ENCODE data around the gene PTPRM.

The PTPRM gene

DNA sequence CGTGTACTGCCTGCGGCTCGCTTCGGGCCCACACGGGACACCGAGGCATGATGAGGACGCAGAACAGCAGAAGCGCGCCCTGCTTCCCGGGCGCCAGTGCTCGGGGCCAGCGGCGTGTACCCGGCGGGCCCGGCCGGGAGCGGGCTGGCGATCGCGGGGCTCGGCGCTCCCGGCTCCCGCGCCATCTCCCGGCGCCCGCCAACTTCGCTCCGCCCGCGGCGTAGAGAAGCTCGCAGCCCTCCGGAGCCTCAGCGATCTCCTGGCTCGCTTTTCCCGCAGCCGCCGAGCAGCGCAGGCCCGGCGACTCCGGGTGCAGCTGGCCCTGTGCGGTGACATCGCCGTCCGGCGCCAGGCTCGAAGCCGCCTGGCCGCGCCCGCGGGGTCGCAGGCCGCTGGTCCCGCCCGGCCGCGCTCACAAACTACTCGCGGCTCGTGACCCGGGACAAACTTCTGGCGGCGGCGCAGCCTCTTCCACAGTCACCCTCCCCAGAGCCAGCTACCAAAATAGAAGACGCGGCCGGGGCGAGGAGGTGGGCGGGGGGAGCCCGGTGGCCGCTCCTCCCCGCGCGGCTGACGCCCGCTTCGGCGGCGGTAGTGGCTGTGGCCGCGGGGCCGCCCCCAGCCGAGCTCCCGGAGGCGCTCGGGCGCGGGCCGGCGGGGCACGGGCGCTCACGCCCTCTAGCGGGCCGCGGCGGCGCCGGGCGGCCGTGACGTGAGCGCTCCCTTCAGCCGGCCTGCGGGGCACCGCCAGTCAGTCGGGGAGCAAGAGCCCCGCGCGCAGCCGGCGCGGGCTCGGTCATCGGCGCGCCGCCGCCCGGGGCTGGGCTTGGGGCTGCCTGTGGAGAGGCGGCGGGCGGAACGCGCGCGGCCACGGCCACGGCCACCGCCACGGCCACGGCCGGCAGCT lies at the start of gene PTPRM:
PTPRM (plus strand) TSS at position 750 of the 907 bp plus-strand sequence. CDS start 503 bp downstream, outside the sequence.
- DNase-seq, result peak; percentile 31 to 45

DNA sequence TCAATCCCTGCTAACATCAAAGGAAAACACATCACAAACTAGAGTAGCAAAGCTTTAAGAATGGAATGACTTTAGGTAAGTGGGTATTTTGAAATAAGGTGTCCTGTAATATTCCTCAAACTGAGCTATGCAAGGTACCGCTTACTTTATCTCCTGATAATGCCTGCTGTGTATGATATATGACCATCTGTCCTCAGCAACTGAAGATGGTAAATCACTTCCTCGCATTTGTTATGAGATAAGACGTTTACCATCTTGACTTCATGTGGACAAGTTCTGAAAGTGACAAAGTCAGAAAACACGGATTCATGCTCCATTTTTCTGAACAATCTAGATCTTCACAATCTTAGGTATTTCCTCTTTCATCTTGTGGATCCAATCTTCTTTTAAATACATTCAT lies 49.3 kb upstream of the PTPRM start:
- DNase-seq, result no peak

DNA sequence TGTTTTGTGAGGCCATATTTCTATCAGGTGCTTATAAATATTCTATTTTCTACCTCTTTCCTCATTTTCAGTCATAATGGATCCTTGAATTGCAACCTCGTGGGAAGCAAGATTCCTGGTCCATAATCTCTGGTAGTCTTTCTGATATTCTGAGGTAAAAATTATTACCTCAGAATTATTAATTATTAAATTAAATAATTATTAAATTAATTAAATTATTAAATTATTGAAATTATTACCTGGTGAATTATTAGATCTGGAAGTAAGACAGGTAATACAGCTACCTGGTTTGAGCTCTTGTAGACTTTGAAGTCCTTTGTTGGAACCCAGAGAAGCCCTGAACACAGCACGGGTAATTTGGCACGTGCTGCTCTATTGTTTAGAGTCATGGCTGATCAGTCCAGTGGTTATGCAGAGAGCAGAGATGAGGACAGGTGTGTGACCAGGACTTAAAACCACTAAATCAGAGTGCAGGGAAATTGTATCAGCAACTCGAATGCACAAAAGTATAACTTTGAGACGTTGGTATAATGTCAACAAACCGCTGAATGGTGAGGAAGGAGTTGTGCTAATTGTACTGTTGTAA lies 46.8 kb upstream of the PTPRM start:
- DNase-seq, result no peak

DNA sequence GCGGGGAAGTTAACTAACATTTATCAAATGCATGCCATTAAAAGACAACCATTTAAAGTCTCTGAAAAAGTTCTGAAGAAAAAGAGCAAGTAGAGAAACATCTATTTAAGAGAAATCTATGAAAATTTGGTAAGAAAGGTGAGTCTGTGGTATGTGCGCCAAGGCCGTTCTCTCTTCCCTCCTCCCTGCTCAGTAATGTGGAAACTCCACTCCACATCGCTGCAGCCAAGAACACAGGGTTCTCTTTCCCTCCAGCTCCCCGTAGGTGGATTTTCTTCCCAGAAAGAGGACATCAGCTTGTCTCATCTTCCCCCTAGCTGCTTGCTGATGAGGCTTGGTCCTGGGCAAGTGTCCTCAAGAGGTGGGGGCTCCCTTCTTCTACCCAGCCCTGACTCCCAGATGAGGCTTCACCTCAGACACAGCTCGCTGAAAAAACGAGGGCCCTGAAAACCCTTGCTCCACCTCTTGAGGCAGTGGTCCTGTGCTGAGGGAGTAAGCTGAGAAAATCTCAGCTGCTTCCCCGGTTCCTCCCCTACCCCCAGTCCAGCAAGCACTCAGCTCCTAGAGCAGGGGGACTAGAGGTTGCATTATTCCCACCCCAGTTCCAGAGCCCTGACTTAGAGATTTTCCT lies 45.8 kb upstream of the PTPRM start:
- no peak for DNase-seq

DNA sequence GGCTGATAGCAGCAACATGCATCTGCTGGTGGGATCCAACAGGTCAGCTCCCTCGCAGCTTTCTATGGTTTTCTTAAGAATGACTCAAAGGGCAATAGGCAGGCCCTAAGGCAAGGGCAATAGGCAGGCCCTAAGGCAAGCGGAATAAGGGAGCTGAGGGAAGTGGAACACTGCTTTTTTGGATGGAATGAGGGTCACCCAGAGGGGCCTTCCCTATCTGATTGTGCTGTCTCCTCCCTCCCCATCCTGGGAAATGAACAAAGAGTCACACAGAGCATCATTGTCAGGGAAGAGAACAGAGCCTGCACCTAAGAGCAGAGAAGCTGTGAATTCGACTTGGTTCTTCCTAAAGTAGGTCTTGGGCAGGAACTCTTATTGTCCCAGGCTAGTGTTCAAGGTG lies 43.3 kb upstream of the PTPRM start:
- DNase-seq, result no peak

DNA sequence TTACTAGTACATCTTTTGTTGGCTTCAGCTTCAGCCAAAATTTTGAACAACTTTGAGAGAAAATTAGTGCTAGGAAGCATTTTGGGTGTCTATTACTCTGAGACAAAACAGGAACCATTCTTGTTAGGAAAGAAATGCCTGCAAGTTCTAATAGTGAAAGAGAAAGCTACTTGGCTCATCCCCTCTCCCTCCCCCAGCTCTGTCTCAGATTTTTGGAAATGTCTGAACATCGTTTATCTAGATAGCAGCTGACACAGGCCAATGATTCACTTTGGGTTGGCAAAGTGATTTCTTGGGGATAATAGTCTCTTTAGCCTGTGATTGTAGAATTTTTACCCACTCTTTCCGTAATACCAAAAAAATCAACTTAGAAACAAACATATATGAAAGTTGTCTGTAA lies 42.3 kb upstream of the PTPRM start:
- DNase-seq, result no peak

DNA sequence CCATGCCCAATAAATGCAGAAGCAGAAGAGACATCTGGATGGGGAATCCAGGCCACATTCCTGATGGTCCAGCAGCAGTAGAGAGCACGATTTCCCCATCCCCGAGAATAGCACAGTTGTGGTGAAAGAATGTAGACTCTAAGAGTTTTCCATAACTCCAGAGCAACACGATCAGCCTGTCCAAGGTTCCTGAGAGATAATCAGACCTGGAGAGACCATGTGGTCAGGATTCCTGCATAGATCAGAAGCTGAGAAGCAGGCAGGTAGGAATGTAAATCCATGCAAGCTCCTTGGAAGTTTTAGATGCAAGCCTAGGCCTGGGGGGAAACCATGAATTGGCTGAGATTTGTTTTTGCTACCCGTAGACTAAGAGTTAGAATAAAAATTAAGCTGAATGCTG lies 34.2 kb upstream of the PTPRM start:
- no peak for DNase-seq

DNA sequence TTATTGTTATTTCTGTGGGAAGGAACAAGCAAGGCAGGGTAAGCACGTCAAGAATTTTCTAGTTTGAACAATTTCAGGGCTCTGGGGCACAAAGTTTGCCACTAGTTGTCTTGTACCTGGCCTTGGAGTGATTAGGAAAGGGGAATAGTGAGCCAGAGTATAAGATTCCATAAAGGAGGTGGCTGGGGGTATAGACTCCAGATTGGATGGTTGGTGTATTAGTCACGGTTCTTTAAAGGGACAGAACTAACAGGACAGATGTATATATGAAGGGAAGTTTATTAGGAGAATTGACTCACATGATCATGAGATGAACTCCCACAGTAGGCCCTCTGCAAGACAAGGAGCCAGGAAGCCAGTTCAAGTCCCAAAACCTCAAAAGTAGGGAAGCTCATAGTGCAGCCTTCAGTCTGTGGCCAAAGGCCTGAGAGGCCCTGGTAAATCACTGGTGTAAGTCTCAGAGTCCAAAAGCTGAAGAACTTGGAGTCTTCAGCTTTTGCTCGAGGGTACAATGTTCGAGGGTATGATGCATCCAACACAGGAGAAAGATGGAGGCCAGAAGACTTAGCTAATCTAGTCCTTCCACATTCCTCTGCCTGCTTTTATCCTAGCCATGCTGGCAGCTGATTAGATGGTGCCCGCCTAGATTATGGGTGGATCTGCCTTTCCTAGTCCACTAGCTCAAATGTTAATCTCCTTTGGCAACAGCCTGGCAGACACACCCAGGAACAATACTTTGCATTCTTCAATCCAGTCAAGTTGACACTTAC lies 31.5 kb upstream of the PTPRM start:
- no peak for DNase-seq

DNA sequence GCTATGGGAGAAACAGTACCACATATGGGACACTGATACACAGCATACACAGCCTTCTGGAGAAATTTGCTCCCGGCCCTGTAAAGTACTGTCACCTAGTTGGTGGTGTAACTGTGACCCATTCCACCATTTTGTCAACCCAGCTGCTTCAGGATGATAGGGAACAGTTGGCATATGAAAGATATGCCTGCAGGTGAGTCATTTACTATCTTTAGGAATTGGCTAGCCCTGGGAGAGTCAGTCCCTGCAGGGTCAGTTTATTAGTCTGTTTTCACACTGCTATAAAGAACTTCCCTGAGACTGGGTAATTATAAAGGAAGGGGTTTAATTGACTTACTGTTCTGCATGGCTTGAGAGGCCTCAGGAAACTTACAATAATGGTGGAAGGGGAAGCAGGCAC lies 30.0 kb upstream of the PTPRM start:
- no peak for DNase-seq

DNA sequence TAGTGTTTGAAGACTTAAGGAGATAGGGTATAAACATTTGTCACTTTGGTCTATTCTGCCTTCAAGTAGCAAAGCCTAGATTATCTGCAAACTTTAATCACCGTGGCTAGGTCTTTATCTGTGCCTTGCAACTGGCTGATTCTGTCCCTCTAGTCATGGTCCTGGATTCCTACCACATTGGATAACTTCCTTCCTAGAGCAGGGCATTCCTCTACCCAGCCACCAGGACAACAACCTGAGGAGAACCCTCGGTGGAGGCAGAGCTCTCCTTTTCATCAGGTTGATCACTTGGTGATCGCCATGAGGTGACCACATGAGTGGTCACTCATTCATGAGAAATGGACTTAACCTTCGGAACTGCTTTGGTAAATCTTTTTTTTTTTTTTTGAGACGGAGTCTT lies 25.3 kb upstream of the PTPRM start:
- DNase-seq, result no peak

DNA sequence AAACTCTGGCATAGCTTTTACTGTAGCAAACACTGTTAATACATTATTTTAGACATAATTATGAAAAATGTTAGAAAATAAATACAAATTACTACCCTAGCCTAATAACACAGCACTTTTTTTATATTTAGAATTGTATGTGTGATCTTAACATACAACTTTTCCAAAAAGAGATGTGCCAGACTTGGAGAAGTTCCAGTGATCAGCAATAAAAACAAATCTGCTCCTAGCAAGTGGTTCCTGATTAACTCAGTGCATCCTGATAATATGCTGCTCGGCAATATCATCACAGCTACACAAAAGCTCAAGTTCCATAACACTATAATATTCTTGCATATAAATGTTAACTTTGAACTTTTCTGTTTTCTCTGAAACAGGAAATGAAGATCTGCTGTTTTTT lies 22.4 kb upstream of the PTPRM start:
- DNase-seq, result no peak

DNA sequence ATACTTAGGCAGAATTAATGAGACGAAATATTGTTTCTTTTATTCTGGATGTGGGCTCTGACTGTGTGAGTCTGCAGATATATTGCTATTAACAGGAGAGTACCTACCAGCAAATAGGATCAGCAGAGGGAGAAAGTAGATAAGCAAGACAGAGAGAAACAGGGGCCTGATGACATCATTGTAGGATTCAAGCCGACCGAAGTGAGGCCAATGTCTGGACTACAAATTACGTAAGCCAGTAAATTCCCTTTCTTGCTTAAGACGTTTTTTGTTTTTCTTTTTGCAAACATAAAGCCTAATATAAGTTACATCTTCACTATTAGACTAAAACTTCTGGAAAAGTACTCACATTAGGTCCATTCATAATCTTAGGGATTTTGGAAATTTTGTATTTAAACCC lies 21.4 kb upstream of the PTPRM start:
- no peak for DNase-seq

DNA sequence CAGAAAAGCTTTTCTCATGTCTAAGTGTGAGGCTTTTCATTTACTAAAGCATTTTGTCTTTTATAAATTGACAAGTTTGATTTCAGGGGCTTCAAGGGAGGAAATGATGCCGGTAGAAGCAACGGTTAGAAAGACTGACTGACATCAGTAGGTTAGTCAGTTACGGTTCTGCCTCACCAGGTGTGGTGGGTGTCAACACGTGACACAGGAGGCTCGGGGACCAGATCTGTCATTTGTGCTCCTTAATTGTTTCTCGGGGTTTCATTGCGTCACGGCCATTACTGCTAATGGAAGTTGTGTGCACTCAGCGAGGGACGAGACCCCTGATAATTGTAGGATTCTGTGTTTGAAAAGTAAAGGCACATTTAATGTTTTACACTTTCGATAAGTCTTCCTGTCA lies 18.9 kb upstream of the PTPRM start:
- DNase-seq, result no peak

DNA sequence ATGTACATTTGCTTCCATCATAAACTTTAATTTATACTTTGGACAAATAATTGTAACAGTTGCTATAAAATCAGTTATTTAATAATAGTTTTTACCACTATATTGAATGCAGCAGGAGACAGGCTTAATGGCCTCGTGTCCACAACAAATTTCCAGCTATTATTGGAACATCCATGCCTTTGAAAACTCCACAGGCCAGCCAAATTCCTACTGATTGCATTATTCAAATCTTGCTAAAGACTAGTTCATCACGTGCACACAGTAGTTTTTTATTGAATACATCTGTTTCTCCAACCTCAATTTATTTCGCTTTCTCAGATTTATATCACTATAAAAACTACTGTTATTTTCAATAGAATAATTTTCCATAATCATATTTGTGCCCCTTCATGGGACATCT lies 18.4 kb upstream of the PTPRM start:
- DNase-seq, result no peak

DNA sequence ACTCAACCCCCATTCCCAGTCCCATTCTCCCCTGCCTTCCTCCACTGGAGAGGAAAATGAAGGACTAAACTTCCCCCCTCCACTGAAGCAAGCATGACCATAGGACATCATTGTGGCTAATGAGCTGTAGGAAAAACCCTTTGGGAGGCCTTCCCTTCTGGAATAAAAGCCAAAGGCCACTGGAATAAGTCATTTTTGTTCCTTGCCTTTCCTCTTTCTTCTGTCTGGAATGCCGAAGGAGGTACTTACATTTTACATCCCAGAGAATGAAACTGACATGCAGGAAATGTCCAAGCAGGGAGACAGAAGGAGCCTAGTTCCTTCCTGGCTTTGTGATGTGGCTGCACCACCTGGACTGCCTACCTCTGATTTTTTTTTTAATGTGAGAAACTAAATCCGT lies 9.1 kb upstream of the PTPRM start:
- DNase-seq, result no peak

DNA sequence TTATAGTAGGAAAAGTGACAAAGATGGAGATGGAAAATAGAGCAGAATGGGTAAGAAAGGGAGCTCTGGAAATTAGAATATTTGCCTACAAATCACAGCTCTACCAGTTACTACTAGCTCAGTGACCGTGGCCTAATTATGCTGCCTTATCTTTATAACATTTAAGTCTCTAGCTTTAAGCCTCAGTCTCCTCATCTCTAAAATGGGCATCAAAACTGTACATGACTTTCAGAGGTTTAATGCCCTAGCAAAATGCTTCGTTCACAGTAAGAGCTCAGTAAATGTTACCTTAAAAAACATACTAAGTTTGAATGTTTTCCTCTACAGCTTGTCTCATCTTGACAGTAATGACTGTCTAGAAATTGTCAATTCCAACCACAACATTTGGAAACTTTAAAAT lies 8.3 kb upstream of the PTPRM start:
- no peak for DNase-seq

DNA sequence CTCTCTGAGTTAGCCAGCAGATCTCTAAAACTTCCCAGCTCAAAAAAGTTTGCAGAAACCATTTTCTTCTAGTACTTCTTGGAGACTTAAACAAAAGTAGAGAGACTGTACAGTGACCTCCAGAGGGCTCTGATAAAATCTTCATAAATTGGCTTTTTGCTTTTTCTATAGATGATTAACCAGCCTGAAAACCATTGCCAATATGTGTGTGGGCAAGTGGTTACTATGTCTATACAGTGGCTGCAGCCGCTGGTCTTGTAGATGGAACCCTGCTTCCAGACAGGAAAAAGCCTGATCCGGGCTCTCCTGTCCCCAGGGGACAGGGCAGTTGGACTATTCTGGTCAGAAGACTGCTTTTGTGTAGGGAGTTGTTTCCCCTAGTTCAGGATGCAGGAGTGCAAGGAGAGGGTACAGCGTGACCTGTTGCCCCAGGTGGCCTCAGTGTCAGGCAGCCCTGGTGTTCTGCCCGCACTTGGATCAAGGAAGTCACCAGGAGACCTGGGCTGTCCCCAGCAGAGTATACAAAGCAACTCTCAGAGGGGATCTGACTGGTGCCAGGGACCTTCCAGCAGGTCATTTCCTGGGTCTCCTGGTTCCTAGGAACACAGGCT lies 7.3 kb upstream of the PTPRM start:
- DNase-seq, result no peak

DNA sequence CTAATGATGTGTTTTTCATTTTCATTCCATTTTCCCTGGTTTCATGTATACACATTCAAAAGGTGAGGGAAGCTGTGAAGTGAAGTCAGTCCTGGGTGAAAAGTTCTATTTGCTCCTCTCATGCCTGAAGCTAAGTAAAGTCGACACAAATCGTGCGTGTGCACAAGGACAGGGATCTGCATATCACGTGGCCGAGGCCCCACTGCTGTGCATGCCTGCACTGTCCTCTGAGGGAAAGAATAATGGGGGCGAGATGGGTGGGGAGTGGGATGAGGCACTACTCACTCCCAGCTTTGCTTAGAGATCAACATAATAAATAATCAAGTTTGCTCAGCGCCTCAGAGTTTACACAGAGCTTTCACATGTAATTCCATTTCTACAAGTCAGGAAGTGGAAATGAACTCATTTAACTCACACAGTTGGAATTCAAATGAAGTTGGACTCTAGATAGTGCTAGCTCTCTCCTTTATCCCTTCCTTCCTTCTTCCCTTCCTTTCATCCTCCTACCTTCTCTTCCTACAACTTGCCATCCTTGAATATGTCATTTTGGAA lies 5.1 kb upstream of the PTPRM start:
- no peak for DNase-seq

DNA sequence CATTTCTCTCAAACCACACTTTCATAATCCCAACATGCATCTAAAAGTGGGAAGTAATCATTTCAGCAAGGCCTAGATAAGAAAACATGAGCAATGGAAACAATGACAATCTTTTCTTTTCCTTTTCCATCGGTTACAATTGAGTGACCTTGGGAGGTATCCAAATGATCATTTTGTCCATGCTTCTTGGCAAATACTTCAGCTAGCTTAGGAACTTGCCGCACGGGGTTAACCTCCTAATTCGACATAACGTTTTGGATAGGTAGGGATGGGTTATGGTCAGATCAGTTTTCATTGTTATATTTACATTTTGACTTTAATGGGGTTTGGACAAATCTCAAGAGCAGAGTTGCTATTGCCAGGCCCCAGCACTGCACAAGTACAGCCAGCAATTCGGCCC lies 4.6 kb upstream of the PTPRM start:
- DNase-seq, result no peak

DNA sequence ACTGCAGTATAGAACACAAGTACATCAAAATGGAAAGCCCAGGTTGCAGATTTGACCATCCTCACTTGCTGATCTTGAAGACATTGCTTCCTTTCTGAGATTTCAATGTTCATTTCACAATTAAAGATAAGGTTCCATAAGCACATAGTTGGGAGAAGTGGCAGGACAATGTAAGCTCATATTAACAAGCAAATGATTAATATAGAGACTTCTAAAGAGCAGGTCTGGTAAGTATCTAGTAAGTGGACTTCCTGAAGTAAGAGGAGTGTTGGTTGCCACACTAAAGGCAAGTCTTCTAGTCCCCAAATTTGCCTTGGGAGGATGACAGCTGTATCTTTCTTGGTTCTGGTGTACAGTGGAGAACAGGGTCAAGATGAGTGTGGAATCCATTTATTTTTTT lies 1.4 kb upstream of the PTPRM start:
- no peak for DNase-seq

DNA sequence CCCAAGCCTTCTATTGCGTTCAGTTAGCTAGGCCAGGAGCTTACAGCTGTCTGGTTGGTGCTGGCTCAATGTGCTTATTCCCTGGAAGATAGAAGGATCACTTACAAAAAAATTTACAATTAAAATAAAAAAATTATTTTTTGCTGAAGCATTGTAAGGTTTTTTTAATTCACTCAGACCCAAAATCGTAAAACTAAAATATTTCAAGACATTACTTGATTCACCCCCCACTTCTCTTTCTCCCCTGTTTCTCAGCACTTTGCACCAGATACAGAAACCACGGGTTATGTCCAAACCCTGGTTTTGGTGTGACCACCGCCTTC lies 911 bp upstream of the PTPRM start:
- no peak for DNase-seq

DNA sequence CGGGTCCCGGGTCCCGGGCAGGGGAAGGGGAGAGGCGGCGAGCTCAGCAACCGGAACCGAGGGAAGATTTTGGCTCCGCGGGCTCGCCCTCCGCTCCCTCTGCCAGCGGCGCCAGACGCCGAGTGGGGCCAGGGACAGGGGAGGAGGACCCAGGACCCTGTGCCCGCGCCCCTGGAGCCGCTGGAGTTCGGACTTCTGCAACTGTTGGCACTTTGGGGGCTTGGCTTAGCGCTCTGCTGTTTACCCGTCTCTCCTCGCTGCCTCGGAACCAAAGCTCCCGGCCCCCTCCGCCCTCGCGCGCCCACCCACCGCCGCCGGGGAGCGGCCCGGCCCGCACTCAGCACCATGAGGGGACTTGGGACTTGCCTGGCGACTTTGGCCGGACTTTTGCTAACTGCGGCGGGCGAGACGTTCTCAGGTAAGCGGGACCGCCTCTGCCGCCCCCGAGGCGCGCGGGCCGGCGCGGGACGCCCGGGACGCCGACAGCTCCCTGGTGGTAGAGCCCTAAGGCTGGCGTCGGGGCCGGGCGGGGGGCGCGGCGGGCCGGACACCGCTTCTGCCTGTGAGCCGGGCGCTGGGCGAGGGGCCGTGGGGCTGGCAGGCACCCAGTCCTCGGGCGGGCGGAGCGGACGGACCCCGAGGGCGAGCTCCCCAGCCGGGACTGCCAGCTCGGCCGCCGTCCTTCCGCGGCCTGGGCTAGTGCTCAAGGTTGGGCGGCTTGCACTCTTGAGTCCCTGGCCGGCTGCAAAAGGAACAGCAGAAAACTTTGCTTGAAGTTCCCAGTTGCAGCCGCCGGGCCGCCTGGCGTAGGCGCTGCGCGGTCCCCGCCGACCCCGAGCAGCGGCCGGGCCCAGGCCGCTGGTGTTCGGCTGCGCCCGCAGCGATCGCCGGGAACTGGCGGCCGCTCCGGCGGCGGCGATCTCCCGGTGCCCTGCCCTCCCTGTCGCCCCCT lies 634 bp downstream of the PTPRM start:
- DNase-seq, result no peak

Measured in stimulated activated CD4-positive, alpha-beta T cell treated with anti-CD3 and anti-CD28 coated beads, Interleukin-2, amount 100 ng/mL, for 48 hours (primary cell).